GM23338 (cell line): Measurements from ENCODE around the gene CCDC187.

Experiments used
- EZH2 ChIP-seq: fragments of 200-600 bp; sonication (generic); IDR thresholded peaks from one replicate; pipeline ENCODE4 v1.8.0; 2017; ENCODE audit warnings: antibody characterized with exemption, mild to moderate bottlenecking, low read depth; ENCODE audit not compliant: unreplicated experiment
- POLR2AphosphoS5 ChIP-seq: IDR thresholded peaks from 2 replicates; pipeline ENCODE4 v1.6.1; 2016; ENCODE audit warnings: antibody characterized with exemption, low read depth
- ZNF114 ChIP-seq: fragments of 250-450 bp; sonication (Bioruptor Pico); IDR thresholded peaks from 2 replicates; pipeline ENCODE4 v1.5.0; 2020; ENCODE audit warnings: mild to moderate bottlenecking, moderate library complexity
- ZNF331 ChIP-seq: fragments of 250-450 bp; sonication (Bioruptor Pico); IDR thresholded peaks from 2 replicates; pipeline ENCODE4 v1.5.0; 2020; ENCODE audit warnings: low read depth, mild to moderate bottlenecking, moderate library complexity
- TF ChIP-seq, protein P1 (sequence below), 2 experiments: fragments of 200-600 bp in 1 of 2; sonication (generic) in 1 of 2; conservative IDR thresholded peaks; 2 replicates each; pipeline versions ENCODE4 v1.5.1 to v1.6.1; 2016 to 2017; ENCODE audit warnings: antibody characterized with exemption in 2 of 2, low read depth in 2 of 2, mild to moderate bottlenecking in 2 of 2, moderate library complexity in 1 of 2
- TF ChIP-seq, protein P2 (sequence below): IDR thresholded peaks from one replicate; pipeline ENCODE4 v1.6.1; 2018; ENCODE audit warnings: antibody characterized with exemption; ENCODE audit not compliant: unreplicated experiment

DNA sequence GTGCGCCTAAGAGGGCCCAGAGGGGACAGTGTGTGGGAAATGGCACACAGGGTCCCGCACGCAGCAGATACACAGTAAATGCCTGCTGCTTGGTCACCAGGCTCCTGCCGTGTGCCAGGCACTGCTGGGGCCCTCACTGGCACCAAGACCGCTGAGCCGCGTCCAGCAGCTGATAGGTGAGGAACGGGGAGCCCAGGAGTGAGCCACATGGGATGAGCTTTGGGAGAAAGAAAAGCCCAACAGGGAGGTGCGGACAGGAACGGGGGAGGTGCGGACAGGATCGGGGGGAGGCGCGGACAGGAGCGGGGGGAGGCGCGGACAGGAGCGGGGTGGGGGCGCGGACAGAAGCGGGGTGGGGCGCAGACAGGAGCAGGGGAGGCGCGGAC is 40.0 kb upstream of the CCDC187 start:
- TF ChIP-seq, protein P1, sequence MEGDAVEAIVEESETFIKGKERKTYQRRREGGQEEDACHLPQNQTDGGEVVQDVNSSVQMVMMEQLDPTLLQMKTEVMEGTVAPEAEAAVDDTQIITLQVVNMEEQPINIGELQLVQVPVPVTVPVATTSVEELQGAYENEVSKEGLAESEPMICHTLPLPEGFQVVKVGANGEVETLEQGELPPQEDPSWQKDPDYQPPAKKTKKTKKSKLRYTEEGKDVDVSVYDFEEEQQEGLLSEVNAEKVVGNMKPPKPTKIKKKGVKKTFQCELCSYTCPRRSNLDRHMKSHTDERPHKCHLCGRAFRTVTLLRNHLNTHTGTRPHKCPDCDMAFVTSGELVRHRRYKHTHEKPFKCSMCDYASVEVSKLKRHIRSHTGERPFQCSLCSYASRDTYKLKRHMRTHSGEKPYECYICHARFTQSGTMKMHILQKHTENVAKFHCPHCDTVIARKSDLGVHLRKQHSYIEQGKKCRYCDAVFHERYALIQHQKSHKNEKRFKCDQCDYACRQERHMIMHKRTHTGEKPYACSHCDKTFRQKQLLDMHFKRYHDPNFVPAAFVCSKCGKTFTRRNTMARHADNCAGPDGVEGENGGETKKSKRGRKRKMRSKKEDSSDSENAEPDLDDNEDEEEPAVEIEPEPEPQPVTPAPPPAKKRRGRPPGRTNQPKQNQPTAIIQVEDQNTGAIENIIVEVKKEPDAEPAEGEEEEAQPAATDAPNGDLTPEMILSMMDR (conservative IDR thresholded peaks at IDR 0.05; ENCODE audit: low read depth in 2 of 2) = no peak
- TF ChIP-seq POLR2AphosphoS5 = no peak
- TF ChIP-seq, protein P2, sequence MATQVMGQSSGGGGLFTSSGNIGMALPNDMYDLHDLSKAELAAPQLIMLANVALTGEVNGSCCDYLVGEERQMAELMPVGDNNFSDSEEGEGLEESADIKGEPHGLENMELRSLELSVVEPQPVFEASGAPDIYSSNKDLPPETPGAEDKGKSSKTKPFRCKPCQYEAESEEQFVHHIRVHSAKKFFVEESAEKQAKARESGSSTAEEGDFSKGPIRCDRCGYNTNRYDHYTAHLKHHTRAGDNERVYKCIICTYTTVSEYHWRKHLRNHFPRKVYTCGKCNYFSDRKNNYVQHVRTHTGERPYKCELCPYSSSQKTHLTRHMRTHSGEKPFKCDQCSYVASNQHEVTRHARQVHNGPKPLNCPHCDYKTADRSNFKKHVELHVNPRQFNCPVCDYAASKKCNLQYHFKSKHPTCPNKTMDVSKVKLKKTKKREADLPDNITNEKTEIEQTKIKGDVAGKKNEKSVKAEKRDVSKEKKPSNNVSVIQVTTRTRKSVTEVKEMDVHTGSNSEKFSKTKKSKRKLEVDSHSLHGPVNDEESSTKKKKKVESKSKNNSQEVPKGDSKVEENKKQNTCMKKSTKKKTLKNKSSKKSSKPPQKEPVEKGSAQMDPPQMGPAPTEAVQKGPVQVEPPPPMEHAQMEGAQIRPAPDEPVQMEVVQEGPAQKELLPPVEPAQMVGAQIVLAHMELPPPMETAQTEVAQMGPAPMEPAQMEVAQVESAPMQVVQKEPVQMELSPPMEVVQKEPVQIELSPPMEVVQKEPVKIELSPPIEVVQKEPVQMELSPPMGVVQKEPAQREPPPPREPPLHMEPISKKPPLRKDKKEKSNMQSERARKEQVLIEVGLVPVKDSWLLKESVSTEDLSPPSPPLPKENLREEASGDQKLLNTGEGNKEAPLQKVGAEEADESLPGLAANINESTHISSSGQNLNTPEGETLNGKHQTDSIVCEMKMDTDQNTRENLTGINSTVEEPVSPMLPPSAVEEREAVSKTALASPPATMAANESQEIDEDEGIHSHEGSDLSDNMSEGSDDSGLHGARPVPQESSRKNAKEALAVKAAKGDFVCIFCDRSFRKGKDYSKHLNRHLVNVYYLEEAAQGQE = no peak
- no peak for TF ChIP-seq ZNF114
- no peak for TF ChIP-seq EZH2
- TF ChIP-seq ZNF331 (CRISPR knock-in tag) = no peak
